Ishikawa (cell line): ENCODE measurements around the gene SSU72.

ENCODE experiments used
- CREB1 ChIP-seq: IDR thresholded peaks from 2 replicates; pipeline ENCODE4 v1.6.1; 2012; ENCODE audit warnings: low read depth
- NFIC ChIP-seq: IDR thresholded peaks from 2 replicates; pipeline ENCODE4 v1.6.1; 2012
- RAD21 ChIP-seq: IDR thresholded peaks from 2 replicates; pipeline ENCODE4 v1.6.1; 2012; ENCODE audit warnings: low read depth
- TAF1 ChIP-seq: IDR thresholded peaks from 2 replicates; pipeline ENCODE4 v1.6.1; 2012; ENCODE audit warnings: low read depth, mild to moderate bottlenecking
- TCF12 ChIP-seq: IDR thresholded peaks from 2 replicates; pipeline ENCODE4 v1.6.1; 2012; ENCODE audit warnings: low read depth
- TF ChIP-seq, protein P1 (sequence below): IDR thresholded peaks from 2 replicates; pipeline ENCODE4 v1.6.1; 2012; ENCODE audit warnings: low read depth, mild to moderate bottlenecking

DNA sequence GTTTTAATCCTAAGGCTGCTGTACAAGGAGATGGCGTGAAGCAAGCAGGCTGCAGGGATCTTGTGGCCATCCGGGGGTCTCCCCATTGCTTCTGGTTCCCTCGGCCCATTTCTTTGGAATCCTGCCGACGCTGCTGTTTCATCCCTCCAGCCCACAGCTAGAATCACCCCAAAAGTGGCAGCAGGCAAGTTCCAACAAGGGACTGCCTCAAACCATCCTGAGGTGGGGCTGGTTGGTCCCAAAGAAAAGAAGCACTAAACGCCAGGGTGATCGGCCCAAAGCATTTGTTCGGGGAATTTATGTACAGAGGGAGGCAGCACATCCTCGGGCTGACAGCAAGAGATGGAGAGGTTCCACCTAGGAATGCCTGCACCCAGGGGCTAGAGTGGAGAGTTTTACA lies 36.1 kb upstream of the SSU72 start:
- TF ChIP-seq TCF12 (no peak), RAD21 (no peak), CREB1 (no peak), TAF1 (no peak), NFIC (no peak)
- TF ChIP-seq, protein P1, sequence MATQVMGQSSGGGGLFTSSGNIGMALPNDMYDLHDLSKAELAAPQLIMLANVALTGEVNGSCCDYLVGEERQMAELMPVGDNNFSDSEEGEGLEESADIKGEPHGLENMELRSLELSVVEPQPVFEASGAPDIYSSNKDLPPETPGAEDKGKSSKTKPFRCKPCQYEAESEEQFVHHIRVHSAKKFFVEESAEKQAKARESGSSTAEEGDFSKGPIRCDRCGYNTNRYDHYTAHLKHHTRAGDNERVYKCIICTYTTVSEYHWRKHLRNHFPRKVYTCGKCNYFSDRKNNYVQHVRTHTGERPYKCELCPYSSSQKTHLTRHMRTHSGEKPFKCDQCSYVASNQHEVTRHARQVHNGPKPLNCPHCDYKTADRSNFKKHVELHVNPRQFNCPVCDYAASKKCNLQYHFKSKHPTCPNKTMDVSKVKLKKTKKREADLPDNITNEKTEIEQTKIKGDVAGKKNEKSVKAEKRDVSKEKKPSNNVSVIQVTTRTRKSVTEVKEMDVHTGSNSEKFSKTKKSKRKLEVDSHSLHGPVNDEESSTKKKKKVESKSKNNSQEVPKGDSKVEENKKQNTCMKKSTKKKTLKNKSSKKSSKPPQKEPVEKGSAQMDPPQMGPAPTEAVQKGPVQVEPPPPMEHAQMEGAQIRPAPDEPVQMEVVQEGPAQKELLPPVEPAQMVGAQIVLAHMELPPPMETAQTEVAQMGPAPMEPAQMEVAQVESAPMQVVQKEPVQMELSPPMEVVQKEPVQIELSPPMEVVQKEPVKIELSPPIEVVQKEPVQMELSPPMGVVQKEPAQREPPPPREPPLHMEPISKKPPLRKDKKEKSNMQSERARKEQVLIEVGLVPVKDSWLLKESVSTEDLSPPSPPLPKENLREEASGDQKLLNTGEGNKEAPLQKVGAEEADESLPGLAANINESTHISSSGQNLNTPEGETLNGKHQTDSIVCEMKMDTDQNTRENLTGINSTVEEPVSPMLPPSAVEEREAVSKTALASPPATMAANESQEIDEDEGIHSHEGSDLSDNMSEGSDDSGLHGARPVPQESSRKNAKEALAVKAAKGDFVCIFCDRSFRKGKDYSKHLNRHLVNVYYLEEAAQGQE: no peak
